ENCODE data around the gene RARA. TPM values are rescaled to one million over a fixed set of nuclear protein-coding genes. Genes with fewer than 3 reads are reported as not detected.

Gene RARA
- total RNA-seq, 4 donors from 2014 or later = 18.5 to 41.8 (median 28.5) TPM

- H3K9me3 ChIP-seq = no peaks in the 10 kb centered on the region
- ATAC-seq = no peak
- peak overlapping the region in 3 of 4 donors; percentile 83 to 97 (median 86) for H3K27ac ChIP-seq
- no peak overlapping the region for H3K4me3 ChIP-seq
- WGBS, 2 donors (ENCODE audit: low coverage in 1 of 2) = 63% methylated on average over 6 of the region's 8 CpGs; no CpG with 5 or more reads in 1 of the 2 donors
- no peaks in the 10 kb centered on the region for H3K27me3 ChIP-seq
- TF ChIP-seq POLR2A (IDR thresholded peaks at IDR 0.05) = no peak
- peaks cover 21 to 100% (median 77%) of the 10 kb centered on the region in 3 donors for H3K4me1 ChIP-seq
- peaks cover 0 to 6% of the 10 kb centered on the region in 2 donors for H3K36me3 ChIP-seq
Observed at GRCh38 chr17:40335620-40336019, 26.6 kb downstream of the RARA start.

- Histone ChIP-seq H3K4me3 (no peak overlapping the region), H3K27me3 (no peaks in the 10 kb centered on the region), H3K36me3 (no peaks in the 10 kb centered on the region), H3K4me1 (peaks cover 13 to 88% (median 63%) of the 10 kb centered on the region in 3 donors), H3K27ac (peak overlapping the region in 3 of 4 donors; percentile 86 to 97 (median 95)), H3K9me3 (no peaks in the 10 kb centered on the region)
- TF ChIP-seq EP300 (IDR thresholded peaks at IDR 0.05) (no peak), POLR2AphosphoS5 (IDR thresholded peaks at IDR 0.05) (no peak), POLR2A (IDR thresholded peaks at IDR 0.05) (no peak), CTCF (IDR thresholded peaks at IDR 0.05) (no peak)
- WGBS, 2 donors (ENCODE audit: low coverage in 1 of 2) = no CpG with 5 or more reads among the region's 8 CpGs
- ATAC-seq = no peak
Observed at GRCh38 chr17:40337351-40337750, 28.4 kb downstream of the RARA start.

- H3K4me1 ChIP-seq = peaks cover 8 to 88% (median 56%) of the 10 kb centered on the region in 3 donors
- H3K9me3 ChIP-seq = no peaks in the 10 kb centered on the region
- no peak for ATAC-seq
- H3K4me3 ChIP-seq = no peak overlapping the region
- peak overlapping the region in 3 of 4 donors; percentile 86 to 97 (median 95) for H3K27ac ChIP-seq
- no peaks in the 10 kb centered on the region for H3K27me3 ChIP-seq
- TF ChIP-seq EP300 (IDR thresholded peaks at IDR 0.05) (no peak), POLR2A (IDR thresholded peaks at IDR 0.05) (no peak), POLR2AphosphoS5 (IDR thresholded peaks at IDR 0.05) (no peak), CTCF (IDR thresholded peaks at IDR 0.05) (no peak)
- H3K36me3 ChIP-seq = no peaks in the 10 kb centered on the region
- WGBS, 2 donors (ENCODE audit: low coverage in 1 of 2) = 50 to 60% methylated on average over 1 of the region's 5 CpGs
Observed at GRCh38 chr17:40338058-40338457, 29.1 kb downstream of the RARA start.

- Histone ChIP-seq H3K27me3 (no peaks in the 10 kb centered on the region), H3K9me3 (no peaks in the 10 kb centered on the region), H3K4me1 (peaks cover 6 to 88% (median 46%) of the 10 kb centered on the region in 3 donors), H3K27ac (peak overlapping the region in 3 of 4 donors; percentile 25 to 97 (median 95)), H3K4me3 (no peak overlapping the region), H3K36me3 (no peaks in the 10 kb centered on the region)
- WGBS, 2 donors (ENCODE audit: low coverage in 1 of 2) = 49 to 82% methylated on average over 3 to 10 of the region's 13 CpGs
- TF ChIP-seq EP300 (IDR thresholded peaks at IDR 0.05) (no peak), POLR2AphosphoS5 (IDR thresholded peaks at IDR 0.05) (no peak), POLR2A (IDR thresholded peaks at IDR 0.05) (no peak), CTCF (IDR thresholded peaks at IDR 0.05) (no peak)
- ATAC-seq = no peak
Observed at GRCh38 chr17:40338941-40339649, 30.1 kb downstream of the RARA start.

- Histone ChIP-seq H3K36me3 (no peaks in the 10 kb centered on the region), H3K4me1 (peaks cover 0 to 88% (median 41%) of the 10 kb centered on the region in 3 donors), H3K9me3 (no peaks in the 10 kb centered on the region)
Observed at GRCh38 chr17:40340327-40340726, 31.3 kb downstream of the RARA start.

More at GRCh38 chr17:40340327-40340726, 31.3 kb downstream of the RARA start:
- H3K27me3 ChIP-seq = no peaks in the 10 kb centered on the region
- no peak for ATAC-seq
- 100% methylated on average over 1 of the region's 1 CpG for WGBS, 2 donors (ENCODE audit: low coverage in 1 of 2)
- H3K27ac ChIP-seq = peak overlapping the region in 3 of 4 donors; percentile 95 to 99 (median 97)
- no peak for TF ChIP-seq POLR2A (IDR thresholded peaks at IDR 0.05)
- TF ChIP-seq EP300 (IDR thresholded peaks at IDR 0.05) = no peak
- TF ChIP-seq CTCF (IDR thresholded peaks at IDR 0.05) = no peak
- TF ChIP-seq POLR2AphosphoS5 (IDR thresholded peaks at IDR 0.05) = no peak
- H3K4me3 ChIP-seq = peak overlapping the region in 1 of 2 donors; percentile 90

All from gastroesophageal sphincter (tissue), 4 donors.